HuH-7.5 (cell line): ENCODE results near the gene UBE2F.
"Not testable (repeated sequence)": the region's sequence is repeated elsewhere in the genome, so short reads cannot be mapped to it uniquely, and the experiment has no call there.

Experiments
- DNase-seq: peaks from one replicate; pipeline ENCODE4 v3.0.0; 2011; ENCODE audit warnings: low spot score

Gene UBE2F

DNA sequence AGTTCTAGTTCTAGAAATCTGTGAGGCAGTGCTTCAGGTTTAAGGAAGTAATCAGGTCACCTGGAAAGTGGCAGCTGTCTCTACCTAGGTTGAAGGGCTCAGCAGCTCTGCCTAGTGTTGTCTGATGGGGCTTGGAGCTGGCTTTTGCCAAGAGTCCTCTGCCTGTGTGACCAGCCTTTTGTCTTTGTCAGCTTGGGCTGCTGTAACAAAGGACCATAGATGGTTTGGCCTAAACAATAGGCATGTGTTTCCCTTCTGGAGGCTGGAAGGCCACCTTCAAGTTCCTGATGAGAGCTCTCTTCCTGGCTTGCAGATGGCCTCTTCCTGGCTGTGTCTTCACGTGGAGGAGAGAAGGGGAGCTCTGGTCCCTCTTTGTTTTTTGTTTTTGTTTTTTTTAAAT lies 13.3 kb downstream of the UBE2F start:
- no peak for DNase-seq

- no peak for DNase-seq
These were observed 13.9 kb downstream of the UBE2F start for GRCh38 chr2:237980751-237981150.

- DNase-seq, result not testable (repeated sequence)
These were observed 14.8 kb downstream of the UBE2F start for GRCh38 chr2:237981621-237982020.

- no peak for DNase-seq
These were observed 15.4 kb downstream of the UBE2F start for GRCh38 chr2:237982039-237982725.

- DNase-seq, result no peak
These were observed 17.1 kb downstream of the UBE2F start for GRCh38 chr2:237983922-237984321.

- no peak for DNase-seq
These were observed 20.5 kb downstream of the UBE2F start for GRCh38 chr2:237987268-237987667.

DNA sequence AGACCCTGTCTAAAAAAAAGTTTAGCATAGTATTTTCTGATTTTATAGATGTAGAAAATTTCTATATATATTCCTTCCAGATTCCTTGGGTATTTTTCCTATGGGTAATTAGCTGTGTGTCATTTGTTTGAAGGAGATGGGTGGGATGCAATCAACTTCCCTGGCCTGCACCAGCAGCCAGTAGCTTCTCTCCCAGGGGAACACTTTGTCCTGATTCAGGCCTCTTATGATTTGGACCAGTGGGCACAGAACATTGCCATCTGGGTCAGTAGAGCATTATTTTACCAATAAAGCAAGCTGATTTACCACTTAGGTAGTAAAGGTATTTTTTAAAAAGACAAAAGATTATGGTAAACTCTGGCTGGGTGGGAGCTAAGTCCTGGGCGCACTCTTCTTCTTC lies 26.9 kb downstream of the UBE2F start:
- DNase-seq, result no peak

- DNase-seq, result no peak
These were observed 28.2 kb downstream of the UBE2F start for GRCh38 chr2:237995036-237995435.

- no peak for DNase-seq
These were observed 29.3 kb downstream of the UBE2F start for GRCh38 chr2:237996021-237996593.

DNA sequence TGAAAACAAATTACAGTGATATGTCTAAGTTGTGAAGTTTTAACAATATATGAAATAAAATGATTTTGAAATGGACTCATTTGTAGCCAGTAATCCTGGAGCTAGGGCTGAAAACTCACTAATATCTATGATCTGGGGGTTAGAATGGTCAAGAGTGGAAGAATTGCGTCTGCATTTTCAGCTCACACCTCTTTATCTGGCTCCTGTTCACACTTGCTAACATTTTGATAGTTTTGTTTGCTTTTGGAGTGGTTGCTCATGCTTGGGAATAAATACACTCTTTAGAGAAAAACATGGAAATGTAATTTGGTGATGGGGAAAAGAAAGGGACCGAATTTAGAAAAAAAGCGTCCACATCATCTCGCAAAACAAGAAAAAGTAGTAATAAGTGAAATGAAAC lies 30.7 kb downstream of the UBE2F start:
- DNase-seq, result no peak

GRCh38 chr2:237998530-237998929 lies 31.7 kb downstream of the UBE2F start:
- DNase-seq, result no peak

DNA sequence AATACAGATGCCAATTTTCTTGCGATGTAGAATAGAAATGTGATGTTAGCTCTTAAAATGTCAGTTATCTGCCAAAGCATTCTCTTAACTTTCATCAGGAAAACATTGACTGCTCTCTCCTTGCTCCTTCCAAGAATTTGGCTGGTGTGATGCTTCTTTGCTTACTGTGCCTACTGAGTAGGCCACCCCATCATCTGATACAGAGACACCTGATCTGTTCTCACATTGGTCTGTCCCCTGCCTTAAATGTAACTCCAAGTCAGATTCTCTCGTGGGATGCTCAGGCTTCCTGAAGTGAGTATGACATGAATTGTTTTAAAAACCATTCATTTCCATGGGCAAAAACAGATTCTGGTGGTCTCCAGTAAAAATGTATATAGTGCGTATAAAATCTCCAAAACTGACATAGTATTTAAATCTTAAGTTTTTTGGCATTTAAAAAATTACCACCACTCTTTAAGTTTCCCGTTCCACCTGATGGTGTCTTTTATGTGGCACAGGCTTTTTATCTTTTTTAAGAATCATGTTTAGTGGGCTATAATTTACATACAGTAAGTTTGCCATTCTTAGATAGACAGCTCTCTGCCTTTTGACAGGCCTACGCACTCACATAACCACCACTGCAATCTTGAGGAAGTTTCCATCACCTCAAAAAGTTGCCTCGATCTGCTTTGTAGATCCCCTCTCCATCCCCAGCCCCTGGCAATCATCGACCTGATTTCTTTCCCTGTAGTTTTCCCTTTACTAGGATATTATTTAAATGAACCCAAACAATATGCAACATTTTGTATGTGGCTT lies 36.6 kb downstream of the UBE2F start:
- no peak for DNase-seq

DNA sequence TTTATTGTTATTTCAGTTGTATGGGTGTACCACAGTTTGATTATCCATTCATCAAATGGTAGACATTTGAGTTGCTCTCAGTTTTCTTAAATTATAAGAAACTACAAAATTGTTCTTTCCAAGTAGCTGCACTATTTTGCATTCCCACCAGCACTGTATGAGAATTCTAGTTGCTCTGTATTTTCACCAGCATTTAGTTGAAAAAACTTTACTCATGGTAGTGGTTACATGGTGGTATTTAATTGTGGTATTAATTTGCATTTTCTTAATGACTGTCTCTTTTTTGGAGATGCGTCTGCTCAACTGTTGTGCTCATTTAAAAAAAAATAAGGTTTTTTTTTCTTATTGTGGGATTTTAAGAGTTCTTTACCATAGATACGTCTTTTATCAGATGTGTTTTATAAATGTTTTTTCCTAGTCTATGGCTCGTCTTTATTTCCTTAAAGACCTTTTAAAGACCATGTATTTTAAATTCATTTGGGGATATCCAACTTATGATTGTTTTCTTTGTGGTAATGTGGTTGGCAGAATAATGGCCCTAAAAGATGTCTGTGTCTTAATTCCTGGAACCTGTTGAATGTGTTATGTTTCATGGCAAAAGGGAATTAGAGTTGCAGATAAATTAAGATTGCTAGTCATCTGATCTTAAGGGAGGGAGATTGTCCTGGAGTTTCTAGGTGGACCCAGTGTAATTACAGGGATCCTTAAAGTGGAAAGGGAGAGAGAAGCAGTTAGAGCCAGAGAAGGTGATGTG lies 37.4 kb downstream of the UBE2F start:
- DNase-seq, result no peak

- no peak for DNase-seq
These were observed 38.7 kb downstream of the UBE2F start for GRCh38 chr2:238005528-238005927.

- no peak for DNase-seq
These were observed 39.7 kb downstream of the UBE2F start for GRCh38 chr2:238006510-238006909.

DNA sequence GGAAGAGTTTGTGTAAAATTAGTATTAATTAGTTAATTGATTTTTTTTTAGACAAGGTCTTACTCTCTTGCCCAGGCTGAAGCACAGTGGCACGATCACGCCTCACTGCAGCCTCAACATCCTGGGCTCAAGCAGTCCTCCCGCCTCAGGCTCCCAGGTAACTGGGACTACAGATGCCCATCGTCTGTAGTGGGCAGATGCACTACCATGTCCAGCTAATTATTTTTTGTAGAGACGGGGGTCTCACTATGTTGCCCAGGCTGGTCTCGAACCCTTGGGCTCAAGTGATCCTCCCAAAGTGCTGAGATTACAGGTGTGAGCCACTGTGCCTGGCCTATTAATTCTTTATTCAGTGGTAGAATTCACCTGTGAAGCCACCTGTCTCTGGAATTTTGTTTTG lies 41.1 kb downstream of the UBE2F start:
- DNase-seq, result no peak

DNA sequence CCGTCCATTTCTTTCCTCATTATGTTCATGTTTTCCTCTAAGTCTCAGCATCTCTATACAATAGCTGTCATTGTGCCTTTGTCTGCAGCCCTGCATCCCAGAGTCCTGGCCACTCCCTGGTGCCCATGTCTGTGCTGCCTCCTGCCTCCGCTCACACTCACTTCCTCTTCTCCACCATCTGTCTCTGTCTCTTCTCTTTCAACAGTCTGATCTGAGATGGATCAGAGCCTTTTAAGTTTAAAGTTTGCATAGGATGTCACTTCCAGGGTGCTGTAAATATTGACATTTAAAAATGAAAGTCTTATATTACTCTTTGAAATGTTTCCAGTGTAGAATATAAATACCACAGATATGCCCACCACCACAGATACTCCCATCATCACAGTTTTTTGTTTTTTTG lies 42.7 kb downstream of the UBE2F start:
- DNase-seq, result no peak

DNA sequence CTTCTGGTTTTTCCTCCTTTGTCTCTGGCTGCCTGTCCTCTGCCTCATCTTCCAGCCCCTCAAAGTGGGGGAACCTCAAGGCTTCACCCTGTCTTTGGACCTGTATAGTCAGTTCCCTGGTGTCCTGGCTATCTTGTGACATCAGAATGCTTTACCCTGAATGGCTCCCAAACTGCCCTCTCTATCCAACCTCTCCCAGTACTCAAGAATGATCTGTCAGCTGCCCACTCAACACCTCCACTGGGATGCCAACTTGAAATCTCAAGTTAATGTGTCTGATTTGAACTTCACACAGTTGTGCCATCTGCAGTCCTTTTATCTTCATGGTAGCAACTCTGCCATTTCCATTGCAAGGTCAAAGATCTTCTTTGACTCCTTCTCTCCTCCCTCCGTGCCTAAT lies 43.8 kb downstream of the UBE2F start:
- DNase-seq, result no peak

GRCh38 chr2:238013806-238014205 lies 47.0 kb downstream of the UBE2F start:
- DNase-seq, result no peak

- no peak for DNase-seq
These were observed 48.9 kb downstream of the UBE2F start for GRCh38 chr2:238015705-238016104.

DNA sequence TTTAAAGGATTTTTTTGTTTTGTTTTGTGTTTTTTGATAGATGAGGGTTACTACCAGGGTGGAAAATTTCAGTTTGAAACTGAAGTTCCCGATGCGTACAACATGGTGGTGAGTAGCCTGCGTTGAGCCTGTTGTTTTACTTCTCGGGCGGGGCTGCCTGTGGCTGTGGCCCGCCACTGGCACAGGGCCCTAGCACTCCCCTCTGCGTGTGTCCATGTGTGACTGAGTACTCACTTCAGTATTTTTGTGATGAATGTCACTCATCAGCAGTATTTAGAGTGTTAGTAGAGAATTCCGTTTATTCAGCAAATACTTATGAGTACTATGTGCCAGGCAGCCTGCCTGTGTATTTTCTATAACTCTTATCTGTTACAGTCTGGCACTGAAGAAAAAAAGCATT lies 49.7 kb downstream of the UBE2F start:
- DNase-seq, result no peak

- DNase-seq, result no peak
These were observed 53.1 kb downstream of the UBE2F start for GRCh38 chr2:238019962-238020361.

DNA sequence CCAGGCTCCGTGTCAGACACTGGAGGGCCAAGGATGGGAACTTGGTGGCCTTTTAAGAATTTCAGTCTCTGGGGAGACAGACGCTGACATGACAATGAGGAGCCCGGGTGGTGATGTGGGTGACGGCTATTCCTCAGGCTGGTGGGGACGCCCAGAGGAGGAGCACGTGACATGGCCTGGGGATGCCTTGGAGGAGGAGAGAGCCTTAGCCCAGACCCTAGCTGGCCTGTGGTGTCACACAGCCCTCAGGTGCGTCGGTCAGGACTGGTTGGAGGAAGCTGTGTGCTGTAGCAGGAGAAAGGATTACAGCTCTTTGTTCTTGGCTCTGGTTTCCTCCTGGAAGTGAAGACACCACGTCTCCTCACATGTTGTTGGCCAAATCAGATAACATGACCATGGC lies 54.0 kb downstream of the UBE2F start:
- DNase-seq, result no peak
